ENCODE data around the gene WDTC1. TPM values are rescaled to one million over a fixed set of nuclear protein-coding genes. Genes with fewer than 3 reads are reported as not detected.
"Not testable (repeated sequence)": the region's sequence is repeated elsewhere in the genome, so short reads cannot be mapped to it uniquely, and the experiment has no call there.

WDTC1 gene
- total RNA-seq, 4 donors from 2014 or later = 36.0 to 62.5 (median 44.2) TPM

DNA sequence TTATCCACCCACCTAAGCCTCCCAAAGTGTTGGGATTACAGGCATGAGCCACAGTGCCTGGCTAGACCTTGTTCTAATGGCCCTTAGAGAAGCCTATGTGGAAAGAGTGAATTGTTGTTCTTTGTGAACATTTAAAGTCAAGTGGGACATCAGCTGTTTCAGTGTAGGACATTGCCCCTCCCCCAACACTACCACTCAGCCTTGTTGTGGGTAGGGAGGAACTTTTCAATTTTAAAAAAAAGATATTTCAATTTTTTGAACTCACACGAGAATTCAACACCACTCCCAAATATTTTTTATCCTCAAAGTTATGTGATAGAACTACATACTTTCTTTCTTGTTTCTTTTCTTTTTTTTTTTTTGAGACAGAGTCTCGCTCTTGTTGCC is 50.8 kb downstream of the WDTC1 start:
- peaks cover 0 to 27% (median 5%) of the 10 kb centered on the region in 4 donors for H3K36me3 ChIP-seq
- intact Hi-C loops (cut with DNase I; ENCODE audit: low total_unique reads) (loop anchor here (10.0 kb wide), 1 partner anchor 290 kb away; the partner anchor contains the start of gene TRNP1), in situ Hi-C loops (cut with MboI; ENCODE audit: low pct_ligation_motif_present in 1 of 4, low pct_unique_long_range_greater_than_20kb in 1 of 4, low sequenced_read_pairs in 3 of 4) (loop anchor here in 1 of 4 donors (25.0 kb wide), 1 partner anchor 173 kb away; no protein-coding TSS in a partner anchor)
- no peaks in the 10 kb centered on the region for H3K4me1 ChIP-seq
- WGBS, 2 donors (ENCODE audit: low coverage in 1 of 2) = 79 to 82% methylated on average over 2 of the region's 2 CpGs
- H3K4me3 ChIP-seq = no peak overlapping the region
- TF ChIP-seq EP300 (IDR thresholded peaks at IDR 0.05; ENCODE audit: low read depth) (no peak), POLR2AphosphoS5 (IDR thresholded peaks at IDR 0.05) (no peak), POLR2A (IDR thresholded peaks at IDR 0.05) (no peak)
- TF ChIP-seq, protein P1, sequence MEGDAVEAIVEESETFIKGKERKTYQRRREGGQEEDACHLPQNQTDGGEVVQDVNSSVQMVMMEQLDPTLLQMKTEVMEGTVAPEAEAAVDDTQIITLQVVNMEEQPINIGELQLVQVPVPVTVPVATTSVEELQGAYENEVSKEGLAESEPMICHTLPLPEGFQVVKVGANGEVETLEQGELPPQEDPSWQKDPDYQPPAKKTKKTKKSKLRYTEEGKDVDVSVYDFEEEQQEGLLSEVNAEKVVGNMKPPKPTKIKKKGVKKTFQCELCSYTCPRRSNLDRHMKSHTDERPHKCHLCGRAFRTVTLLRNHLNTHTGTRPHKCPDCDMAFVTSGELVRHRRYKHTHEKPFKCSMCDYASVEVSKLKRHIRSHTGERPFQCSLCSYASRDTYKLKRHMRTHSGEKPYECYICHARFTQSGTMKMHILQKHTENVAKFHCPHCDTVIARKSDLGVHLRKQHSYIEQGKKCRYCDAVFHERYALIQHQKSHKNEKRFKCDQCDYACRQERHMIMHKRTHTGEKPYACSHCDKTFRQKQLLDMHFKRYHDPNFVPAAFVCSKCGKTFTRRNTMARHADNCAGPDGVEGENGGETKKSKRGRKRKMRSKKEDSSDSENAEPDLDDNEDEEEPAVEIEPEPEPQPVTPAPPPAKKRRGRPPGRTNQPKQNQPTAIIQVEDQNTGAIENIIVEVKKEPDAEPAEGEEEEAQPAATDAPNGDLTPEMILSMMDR (IDR thresholded peaks at IDR 0.05) = no peak
- H3K9me3 ChIP-seq = no peaks in the 10 kb centered on the region
- H3K27ac ChIP-seq = no peak overlapping the region
- DNase-seq = no peak
- no peaks in the 10 kb centered on the region for H3K27me3 ChIP-seq

DNA sequence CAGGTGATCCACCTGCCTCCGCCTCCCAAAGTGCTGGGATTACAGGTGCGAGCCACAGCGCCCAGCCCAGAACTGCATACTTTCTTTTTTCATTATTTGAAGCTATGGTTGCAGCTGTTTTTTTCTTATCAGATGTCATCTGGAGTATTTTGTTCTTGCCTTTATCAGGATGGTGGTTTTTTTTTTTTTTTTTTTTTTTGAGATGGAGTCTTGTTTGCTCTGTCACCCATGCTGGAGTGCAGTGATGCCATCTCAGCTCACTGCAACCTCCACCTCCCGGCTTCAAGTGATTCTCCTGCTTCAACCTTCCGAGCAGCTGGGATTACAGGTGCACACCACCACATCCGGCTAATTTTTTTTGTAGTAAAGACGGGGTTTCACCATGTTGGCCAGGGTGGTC is 51.4 kb downstream of the WDTC1 start:
- 95 to 100% methylated on average over 3 to 7 of the region's 7 CpGs for WGBS, 2 donors (ENCODE audit: low coverage in 1 of 2)
- H3K9me3 ChIP-seq, H3K4me1 ChIP-seq, H3K27me3 ChIP-seq, DNase-seq, H3K4me3 ChIP-seq, H3K27ac ChIP-seq: not testable (repeated sequence)
- in situ Hi-C loops (cut with MboI; ENCODE audit: low pct_ligation_motif_present in 1 of 4, low pct_unique_long_range_greater_than_20kb in 1 of 4, low sequenced_read_pairs in 3 of 4) = loop anchor here in 1 of 4 donors (25.0 kb wide), 1 partner anchor 174 kb away; no protein-coding TSS in a partner anchor
- peaks cover 0 to 30% (median 5%) of the 10 kb centered on the region in 4 donors for H3K36me3 ChIP-seq
- intact Hi-C loops (cut with DNase I; ENCODE audit: low total_unique reads) = loop anchor here (10.0 kb wide), 1 partner anchor 291 kb away; the partner anchor contains the start of gene TRNP1

DNA sequence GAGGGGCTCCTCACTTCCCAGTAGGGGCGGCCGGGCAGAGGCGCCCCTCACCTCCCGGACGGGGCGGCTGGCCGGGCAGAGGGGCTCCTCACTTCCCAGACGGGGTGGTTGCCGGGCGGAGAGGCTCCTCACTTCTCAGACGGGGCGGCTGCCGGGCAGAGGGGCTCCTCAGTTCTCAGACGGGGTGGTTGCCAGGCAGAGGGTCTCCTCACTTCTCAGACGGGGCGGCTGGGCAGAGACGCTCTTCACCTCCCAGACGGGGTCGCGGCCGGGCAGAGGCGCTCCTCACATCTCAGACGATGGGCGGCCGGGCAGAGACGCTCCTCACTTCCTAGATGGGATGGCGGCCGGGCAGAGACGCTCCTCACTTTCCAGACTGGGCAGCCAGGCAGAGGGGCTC is 54.7 kb downstream of the WDTC1 start:
- intact Hi-C loops (cut with DNase I; ENCODE audit: low total_unique reads) (loop anchor here (10.0 kb wide), 1 partner anchor 294 kb away; the partner anchor contains the start of gene TRNP1), in situ Hi-C loops (cut with MboI; ENCODE audit: low pct_ligation_motif_present in 1 of 4, low pct_unique_long_range_greater_than_20kb in 1 of 4, low sequenced_read_pairs in 3 of 4) (loop anchor here in 1 of 4 donors (25.0 kb wide), 1 partner anchor 177 kb away; no protein-coding TSS in a partner anchor)
- not testable (repeated sequence) for H3K4me3 ChIP-seq, H3K27me3 ChIP-seq, H3K9me3 ChIP-seq, H3K27ac ChIP-seq, DNase-seq, H3K4me1 ChIP-seq
- WGBS, 2 donors (ENCODE audit: low coverage in 1 of 2) = 91% methylated on average over 9 of the region's 29 CpGs; no CpG with 5 or more reads in 1 of the 2 donors
- peaks cover 0 to 33% (median 7%) of the 10 kb centered on the region in 4 donors for H3K36me3 ChIP-seq

DNA sequence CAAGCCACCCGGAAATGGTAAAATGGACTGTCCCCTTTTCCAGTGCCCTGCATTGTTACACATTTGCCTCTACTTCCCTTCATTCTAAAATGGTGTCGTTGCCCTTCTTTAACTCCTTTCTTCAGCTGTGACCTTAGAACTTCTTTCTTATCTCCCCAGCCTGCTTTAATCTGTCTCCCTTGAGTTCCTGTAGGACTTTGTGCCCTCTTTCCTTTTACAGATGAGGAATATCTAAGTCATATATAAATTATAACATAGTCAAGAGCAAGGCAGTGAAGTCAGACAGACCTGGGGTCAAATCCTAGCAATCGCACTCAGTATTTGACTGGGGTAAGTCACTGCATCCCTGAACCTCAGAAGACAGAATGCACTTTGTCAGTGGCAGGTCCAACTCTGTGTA is 56.1 kb downstream of the WDTC1 start:
- intact Hi-C loops (cut with DNase I; ENCODE audit: low total_unique reads) = no loop called here
- TF ChIP-seq, protein P1 (IDR thresholded peaks at IDR 0.05) = no peak
- TF ChIP-seq POLR2AphosphoS5 (IDR thresholded peaks at IDR 0.05) (no peak), POLR2A (IDR thresholded peaks at IDR 0.05) (no peak), EP300 (IDR thresholded peaks at IDR 0.05; ENCODE audit: low read depth) (no peak)
- Histone ChIP-seq H3K36me3 (peaks cover 0 to 33% (median 13%) of the 10 kb centered on the region in 4 donors), H3K9me3 (no peaks in the 10 kb centered on the region), H3K4me1 (no peaks in the 10 kb centered on the region), H3K4me3 (no peak overlapping the region), H3K27me3 (no peaks in the 10 kb centered on the region), H3K27ac (no peak overlapping the region)
- in situ Hi-C loops (cut with MboI; ENCODE audit: low pct_ligation_motif_present in 1 of 4, low pct_unique_long_range_greater_than_20kb in 1 of 4, low sequenced_read_pairs in 3 of 4) = loop anchor here in 1 of 4 donors (25.0 kb wide), 1 partner anchor 178 kb away; no protein-coding TSS in a partner anchor
- WGBS, 2 donors (ENCODE audit: low coverage in 1 of 2) = 94% methylated on average over 2 to 3 of the region's 3 CpGs
- no peak for DNase-seq

DNA sequence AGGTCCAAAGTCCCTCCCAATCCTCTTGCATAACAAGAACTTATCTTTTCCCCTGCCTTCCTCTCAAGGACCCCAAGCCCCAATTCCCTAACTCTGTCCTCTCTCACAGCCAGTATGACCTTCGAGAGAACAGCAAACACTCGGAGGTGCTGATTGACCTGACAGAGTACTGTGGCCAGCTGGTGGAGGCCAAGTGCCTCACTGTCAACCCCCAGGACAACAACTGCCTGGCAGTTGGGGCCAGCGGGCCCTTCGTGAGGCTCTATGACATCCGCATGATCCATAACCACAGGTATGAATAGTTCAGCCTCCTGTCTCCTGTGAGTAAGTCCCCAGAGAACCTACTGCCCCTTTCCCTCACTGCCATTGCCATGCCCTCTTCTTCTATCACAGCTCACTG is 57.7 kb downstream of the WDTC1 start:
- no peaks in the 10 kb centered on the region for H3K9me3 ChIP-seq
- H3K4me1 ChIP-seq = no peaks in the 10 kb centered on the region
- no peak for DNase-seq
- H3K4me3 ChIP-seq = no peak overlapping the region
- H3K36me3 ChIP-seq = peaks cover 0 to 33% (median 13%) of the 10 kb centered on the region in 4 donors
- TF ChIP-seq, protein P1 (IDR thresholded peaks at IDR 0.05) = no peak
- TF ChIP-seq POLR2AphosphoS5 (IDR thresholded peaks at IDR 0.05) (no peak), EP300 (IDR thresholded peaks at IDR 0.05; ENCODE audit: low read depth) (no peak), POLR2A (IDR thresholded peaks at IDR 0.05) (no peak)
- intact Hi-C loops (cut with DNase I; ENCODE audit: low total_unique reads) (no loop called here), in situ Hi-C loops (cut with MboI; ENCODE audit: low pct_ligation_motif_present in 1 of 4, low pct_unique_long_range_greater_than_20kb in 1 of 4, low sequenced_read_pairs in 3 of 4) (loop anchor here in 1 of 4 donors (25.0 kb wide), 1 partner anchor 180 kb away; no protein-coding TSS in a partner anchor)
- H3K27ac ChIP-seq = no peak overlapping the region
- no peaks in the 10 kb centered on the region for H3K27me3 ChIP-seq
- whole genome bisulfite sequencing, 2 donors (ENCODE audit: low coverage in 1 of 2) = 89% methylated on average over 4 of the region's 5 CpGs; no CpG with 5 or more reads in 1 of the 2 donors
